Measurements from ENCODE around the gene UCHL5. TPM values are rescaled to one million over a fixed set of nuclear protein-coding genes. Genes with fewer than 3 reads are reported as not detected.
A peak's percentile ranks its signal among the peaks of the same experiment; 100 is the strongest.
"Not testable (repeated sequence)": the region's sequence is repeated elsewhere in the genome, so short reads cannot be mapped to it uniquely, and the experiment has no call there.

UCHL5 gene
- polyA plus RNA-seq, 1 experiment: 9.4 TPM

GRCh38 chr1:193040011-193040410 lies 19.1 kb downstream of the UCHL5 start:
- H3K27me3 ChIP-seq (ENCODE audit: control insufficient read depth, insufficient read depth, low read length): no peaks in the 10 kb centered on the region
- H3K36me3 ChIP-seq (ENCODE audit: control insufficient read depth, insufficient read depth, low read length): 0 out of 2 replicates have a peak, but pooled peaks cover 1% of the 10 kb centered on the region
- no peak for DNase-seq (ENCODE audit: low read depth)
- ChIA-PET POLR2A (interaction anchor here (0.6 kb wide), 1 partner anchor 66 kb away, joined by 9 read pairs; no protein-coding TSS in a partner anchor), CTCF (interaction anchor here (0.9 kb wide), 1 partner anchor 571 kb away, joined by 3 read pairs; no protein-coding TSS in a partner anchor)
- no peak overlapping the region for H3K4me3 ChIP-seq (ENCODE audit: low read depth, low read length)
- TF ChIP-seq CTCF (IDR thresholded peaks at IDR 0.05; ENCODE audit: insufficient read depth, low read depth, low read length): no peak

- ChIA-PET CTCF (no interaction called here), POLR2A (no interaction called here)
- no peak for DNase-seq (ENCODE audit: low read depth)
- Histone ChIP-seq H3K27me3 (ENCODE audit: control insufficient read depth, insufficient read depth, low read length) (no peaks in the 10 kb centered on the region), H3K36me3 (ENCODE audit: control insufficient read depth, insufficient read depth, low read length) (no peaks in the 10 kb centered on the region), H3K4me3 (ENCODE audit: low read depth, low read length) (no peak overlapping the region)
- TF ChIP-seq CTCF (IDR thresholded peaks at IDR 0.05; ENCODE audit: insufficient read depth, low read depth, low read length): no peak
Observed at GRCh38 chr1:193036337-193037047, 22.7 kb downstream of the UCHL5 start.

- H3K36me3 ChIP-seq (ENCODE audit: control insufficient read depth, insufficient read depth, low read length): no peaks in the 10 kb centered on the region
- H3K27me3 ChIP-seq (ENCODE audit: control insufficient read depth, insufficient read depth, low read length): no peaks in the 10 kb centered on the region
- ChIA-PET CTCF (no interaction called here), POLR2A (no interaction called here)
- DNase-seq (ENCODE audit: low read depth): no peak
- no peak for TF ChIP-seq CTCF (IDR thresholded peaks at IDR 0.05; ENCODE audit: insufficient read depth, low read depth, low read length)
- H3K4me3 ChIP-seq (ENCODE audit: low read depth, low read length): no peak overlapping the region
Observed at GRCh38 chr1:193033610-193034009, 25.6 kb downstream of the UCHL5 start.

- H3K36me3 ChIP-seq (ENCODE audit: control insufficient read depth, insufficient read depth, low read length); H3K4me3 ChIP-seq (ENCODE audit: low read depth, low read length); POLR2A ChIA-PET; DNase-seq (ENCODE audit: low read depth); H3K27me3 ChIP-seq (ENCODE audit: control insufficient read depth, insufficient read depth, low read length): not testable (repeated sequence)
- CTCF ChIA-PET: interaction anchor here (0.7 to 1.5 kb wide), 3 partner anchors 8 to 422 kb away, joined by 3 to 4 read pairs (median 3); no protein-coding TSS in a partner anchor
Observed at GRCh38 chr1:193032643-193033427, 26.3 kb downstream of the UCHL5 start.

GRCh38 chr1:193031431-193031830 lies 27.7 kb downstream of the UCHL5 start:
- 0 out of 2 replicates have a peak, but pooled peaks have one; percentile 25 for TF ChIP-seq CTCF (IDR thresholded peaks at IDR 0.05; ENCODE audit: insufficient read depth, low read depth, low read length)
- H3K36me3 ChIP-seq (ENCODE audit: control insufficient read depth, insufficient read depth, low read length): no peaks in the 10 kb centered on the region
- H3K4me3 ChIP-seq (ENCODE audit: low read depth, low read length): no peak overlapping the region
- no peak for DNase-seq (ENCODE audit: low read depth)
- H3K27me3 ChIP-seq (ENCODE audit: control insufficient read depth, insufficient read depth, low read length): no peaks in the 10 kb centered on the region
- CTCF ChIA-PET: interaction anchor here (1.5 kb wide), 1 partner anchor 421 kb away, joined by 4 read pairs; no protein-coding TSS in a partner anchor
- POLR2A ChIA-PET: no interaction called here

Data from BJ (cell line).